H1 (cell line): Measurements from ENCODE around the gene FKBP1A. TPM values are rescaled to one million over a fixed set of nuclear protein-coding genes. Genes with fewer than 3 reads are reported as not detected.
A peak's percentile ranks its signal among the peaks of the same experiment; 100 is the strongest.

ENCODE experiments used
- CTCF ChIA-PET: fragments of 300-600 bp; sonication (Branson Sonifier 250); formaldehyde crosslinking; loops from one replicate; lab custom pipeline; 2021; ENCODE audit not compliant: partially characterized antibody; lab: Charles Lee
- POLR2A ChIA-PET: fragments of 300-600 bp; sonication (Branson Sonifier 250); formaldehyde crosslinking; loops from one replicate; lab custom pipeline; 2021; ENCODE audit warnings: inconsistent platforms; ENCODE audit not compliant: partially characterized antibody; lab: Charles Lee
- DNase-seq, 2 experiments: peaks; one replicate each; pipeline versions ENCODE4 v3.0.0 to v3.0.0-alpha.2; 2010 to 2022; ENCODE audit warnings: low spot score in 2 of 2, low read depth in 1 of 2, mixed read lengths in 1 of 2
- FAIRE-seq: peaks from 2 replicates; lab custom pipeline; 2011; peaks lifted over from hg19 to GRCh38; lab: Jason Lieb, UNC
- H2AFZ ChIP-seq: 2 replicates; pipeline ENCODE4 v1.8.1; 2012; ENCODE audit warnings: low read length, inconsistent platforms
- H2AK5ac ChIP-seq: 2 replicates; pipeline ENCODE4 v1.6.1; 2013; ENCODE audit warnings: low read depth, low read length
- H2BK120ac ChIP-seq: replicated peaks from 2 replicates; pipeline ENCODE3; 2013; ENCODE audit warnings: low read depth, low read length, inconsistent platforms
- H2BK12ac ChIP-seq: 2 replicates; pipeline ENCODE4 v1.6.1; 2013; ENCODE audit warnings: low read depth, low read length
- H2BK15ac ChIP-seq: 2 replicates; pipeline ENCODE4 v1.6.1; 2013; ENCODE audit warnings: low read length
- H2BK20ac ChIP-seq: 2 replicates; pipeline ENCODE4 v1.6.1; 2013; ENCODE audit warnings: low read length
- H2BK5ac ChIP-seq: 2 replicates; pipeline ENCODE4 v1.6.1; 2013; ENCODE audit warnings: low read depth, low read length
- H3K14ac ChIP-seq: 2 replicates; pipeline ENCODE4 v1.6.1; 2013; ENCODE audit warnings: inconsistent platforms; ENCODE audit not compliant: insufficient read length
- H3K18ac ChIP-seq: 2 replicates; pipeline ENCODE4 v1.6.1; 2013; ENCODE audit warnings: low read length; ENCODE audit errors: extremely low read depth
- H3K23ac ChIP-seq: 2 replicates; pipeline ENCODE4 v1.6.1; 2013; ENCODE audit warnings: inconsistent platforms; ENCODE audit not compliant: insufficient read length
- H3K23me2 ChIP-seq: 2 replicates; pipeline ENCODE4 v1.6.1; 2013; ENCODE audit warnings: low read depth, low read length
- H3K27ac ChIP-seq: 2 replicates; pipeline ENCODE4 v1.6.1; 2011; ENCODE audit warnings: low read depth, low read length, inconsistent platforms
- H3K27me3 ChIP-seq, 4 experiments: replicated peaks in 1 of 4; 1 replicate in 1 of 4; 2 replicates in 3 of 4; pipeline versions ENCODE4 v1.6.1 to v1.8.1; 2011 to 2013; ENCODE audit warnings: low read length in 3 of 4, mild to moderate bottlenecking in 3 of 4, inconsistent platforms in 2 of 4, mixed read lengths in 2 of 4, moderate library complexity in 1 of 4; ENCODE audit not compliant: control insufficient read depth in 3 of 4, insufficient read depth in 3 of 4; ENCODE audit errors: extremely low read depth in 1 of 4
- H3K36me3 ChIP-seq, 4 experiments: 2 replicates each; pipeline versions ENCODE4 v1.6.1 to v1.8.1; 2011 to 2013; ENCODE audit warnings: mild to moderate bottlenecking in 4 of 4, low read length in 3 of 4, moderate library complexity in 2 of 4, control low read depth in 1 of 4, inconsistent platforms in 1 of 4; ENCODE audit not compliant: insufficient read depth in 4 of 4, control insufficient read depth in 2 of 4
- H3K4ac ChIP-seq: replicated peaks from 2 replicates; pipeline ENCODE3; 2013; ENCODE audit warnings: low read length, low read depth, mixed read lengths, inconsistent platforms; ENCODE audit not compliant: insufficient read length
- H3K4me1 ChIP-seq, 4 experiments: replicated peaks in 1 of 4; 1 replicate in 1 of 4; 2 replicates in 3 of 4; pipeline versions ENCODE4 v1.6.1 to v1.8.1; 2011 to 2013; ENCODE audit warnings: low read length in 3 of 4, inconsistent platforms in 2 of 4, mixed read lengths in 1 of 4; ENCODE audit not compliant: insufficient read depth in 4 of 4, control insufficient read depth in 3 of 4
- H3K4me2 ChIP-seq, 2 experiments: 2 replicates each; pipeline versions ENCODE4 v1.6.1 to v1.8.1; 2011 to 2013; ENCODE audit warnings: low read depth in 2 of 2, low read length in 2 of 2, control low read depth in 1 of 2, inconsistent platforms in 1 of 2, mild to moderate bottlenecking in 1 of 2; ENCODE audit not compliant: insufficient read depth in 1 of 2
- H3K4me3 ChIP-seq, 4 experiments: fragments of 200-600, 300-600 bp in 1 of 4; sonication (generic), shearing (Covaris generic), sonication (Bioruptor Twin) in 1 of 4; 2 replicates each; pipeline versions ENCODE4 v1.5.1 to v1.8.1; 2011 to 2016; ENCODE audit warnings: low read length in 4 of 4, low read depth in 3 of 4, control low read depth in 2 of 4, inconsistent platforms in 2 of 4, mild to moderate bottlenecking in 2 of 4, mixed read lengths in 1 of 4, moderate library complexity in 1 of 4; ENCODE audit not compliant: insufficient read depth in 2 of 4; ENCODE audit errors: extremely low read depth in 1 of 4
- H3K56ac ChIP-seq: replicated peaks from 2 replicates; pipeline ENCODE3; 2013; ENCODE audit warnings: low read depth, mild to moderate bottlenecking, mixed read lengths, low read length, inconsistent platforms; ENCODE audit not compliant: insufficient read length
- H3K79me1 ChIP-seq: 2 replicates; pipeline ENCODE4 v1.6.1; 2013; ENCODE audit warnings: low read depth, low read length, control low read depth
- H3K79me2 ChIP-seq, 2 experiments: 2 replicates each; pipeline versions ENCODE4 v1.6.1 to v1.8.1; 2012 to 2013; ENCODE audit warnings: low read length in 2 of 2, mild to moderate bottlenecking in 2 of 2, inconsistent platforms in 1 of 2; ENCODE audit not compliant: insufficient read depth in 2 of 2, control insufficient read depth in 1 of 2
- H3K9ac ChIP-seq, 4 experiments: replicated peaks in 1 of 4; 1 replicate in 1 of 4; 2 replicates in 3 of 4; pipeline versions ENCODE4 v1.6.1 to v1.8.1; 2011 to 2013; ENCODE audit warnings: low read depth in 3 of 4, low read length in 3 of 4, control low read depth in 2 of 4, mild to moderate bottlenecking in 2 of 4, moderate library complexity in 2 of 4, inconsistent platforms in 1 of 4; ENCODE audit errors: extremely low read depth in 1 of 4
- H3K9me3 ChIP-seq, 2 experiments: 2 replicates each; pipeline versions ENCODE4 v1.6.1 to v1.8.1; 2012 to 2013; ENCODE audit warnings: mild to moderate bottlenecking in 2 of 2, moderate library complexity in 2 of 2, control low read depth in 1 of 2, inconsistent platforms in 1 of 2, low read depth in 1 of 2, low read length in 1 of 2, mixed read lengths in 1 of 2; ENCODE audit not compliant: insufficient read depth in 2 of 2
- H4K20me1 ChIP-seq, 2 experiments: replicated peaks in 1 of 2; 2 replicates each; pipeline versions ENCODE3 to v1.8.1; 2011 to 2013; ENCODE audit warnings: inconsistent platforms in 2 of 2, low read length in 2 of 2, mild to moderate bottlenecking in 1 of 2; ENCODE audit not compliant: insufficient read depth in 2 of 2, control insufficient read depth in 1 of 2
- H4K5ac ChIP-seq: 2 replicates; pipeline ENCODE4 v1.6.1; 2013; ENCODE audit warnings: low read length, low read depth, mixed read lengths, inconsistent platforms; ENCODE audit not compliant: insufficient read length
- H4K8ac ChIP-seq: 2 replicates; pipeline ENCODE4 v1.8.0; 2013; ENCODE audit warnings: mild to moderate bottlenecking, moderate library complexity, low read length, inconsistent platforms; ENCODE audit not compliant: insufficient read depth; ENCODE audit errors: extremely low read depth
- H4K91ac ChIP-seq: replicated peaks from 2 replicates; pipeline ENCODE3; 2013; ENCODE audit warnings: low read length, mixed read lengths, inconsistent platforms; ENCODE audit not compliant: insufficient read length
- EGR1 ChIP-seq: IDR thresholded peaks from 2 replicates; pipeline ENCODE4 v1.6.1; 2011; ENCODE audit warnings: low read depth, low read length, borderline replicate concordance
- TCF12 ChIP-seq: IDR thresholded peaks from 2 replicates; pipeline ENCODE4 v1.6.1; 2011; ENCODE audit warnings: low read depth, mild to moderate bottlenecking, low read length
- YY1 ChIP-seq: IDR thresholded peaks from 2 replicates; pipeline ENCODE4 v1.6.1; 2011; ENCODE audit warnings: low read depth, mild to moderate bottlenecking, low read length
- WGBS, 2 experiments: shearing (Covaris generic) in 1 of 2; methylation state at CpG; one replicate each; pipeline versions ENCODE4 v1.1.6 to v1.1.7; 2013 to 2015; ENCODE audit warnings: low lambda C conversion rate in 2 of 2, mixed read lengths in 2 of 2, inconsistent platforms in 1 of 2, low coverage in 1 of 2, missing lambda C conversion rate in 1 of 2; ENCODE audit not compliant: insufficient replicate concordance in 2 of 2, insufficient coverage in 1 of 2, insufficient read length in 1 of 2; ENCODE audit errors: extremely low coverage in 1 of 2, missing lambda C conversion rate in 1 of 2; 5-methylcytosine and 5-hydroxymethylcytosine counted together
- polyA plus RNA-seq, 7 experiments: library from polyadenylated mRNA; depleted of rRNA in 3 of 7; stranded (reverse) in 5 of 7; unstranded in 2 of 7; fragments of >200 nt in 5 of 7; fragments of 200-250 nt in 2 of 7; gene quantifications; 1 replicate in 5 of 7; 2 replicates in 1 of 7; 4 replicates in 1 of 7; pipeline versions ENCODE4 v1.2.1 to v1.2.3, GENCODE V29; 2011 to 2013; ENCODE audit warnings: missing spikeins in 2 of 7, mixed read lengths in 2 of 7
- total RNA-seq: library from RNA; stranded (reverse); fragmentation: NEBNext Ultra II Directional; extraction: Animal tissue kit (Norgen Biotek cat#: 25700); gene quantifications from 2 replicates; pipeline ENCODE4 v1.2.1, GENCODE V29; 2021
- TF ChIP-seq, protein P1 (sequence below): IDR thresholded peaks from 2 replicates; pipeline ENCODE4 v1.6.1; 2012; ENCODE audit warnings: inconsistent platforms

Gene FKBP1A
- total and polyA plus RNA-seq, 2 of the 8 experiments (the other 6 are each of a cell fraction or from before 2014, with no cell fraction given) = 250 to 685 TPM

- H3K4me2 ChIP-seq = peak overlapping the region; percentile 92 to 96
- H3K4me1 ChIP-seq = peaks cover 10 to 31% (median 11%) of the 10 kb centered on the region in 4 experiments; a peak in 6 of 7 replicates
- no peak overlapping the region for H2AK5ac ChIP-seq
- no peak overlapping the region for H4K5ac ChIP-seq
- H4K91ac ChIP-seq = no peak overlapping the region
- no peak overlapping the region for H3K27ac ChIP-seq
- H2AFZ ChIP-seq = no peak overlapping the region
- ChIA-PET POLR2A (interaction anchor here (0.9 to 2.5 kb wide), 8 partner anchors 9 to 75 kb away, joined by 3 to 10 read pairs (median 5); partner anchors contain the start of gene NSFL1C), CTCF (interaction anchor here (0.6 to 2.3 kb wide), 12 partner anchors 8 to 479 kb away, joined by 3 to 8 read pairs (median 4); partner anchors contain the start of gene NSFL1C)
- FAIRE-seq (no peak), DNase-seq (no peak)
- H3K36me3 ChIP-seq = no peaks in the 10 kb centered on the region
- H3K23ac ChIP-seq = no peak overlapping the region
- no peak overlapping the region for H2BK20ac ChIP-seq
- H3K23me2 ChIP-seq = peaks cover 8% of the 10 kb centered on the region
- H3K9ac ChIP-seq = peak overlapping the region; percentile 48 to 71 (median 56); a peak in 6 of 7 replicates
- H3K9me3 ChIP-seq = no peaks in the 10 kb centered on the region
- H3K79me2 ChIP-seq = peaks cover 27 to 57% of the 10 kb centered on the region in 2 experiments
- no peak overlapping the region for H3K4ac ChIP-seq
- H2BK12ac ChIP-seq = no peak overlapping the region
- H3K4me3 ChIP-seq = peak overlapping the region; percentile 53 to 86 (median 79)
- WGBS, 2 experiments = 12% methylated on average over 15 of the region's 16 CpGs; no CpG with 5 or more reads in 1 of the 2 experiments
- H3K79me1 ChIP-seq = peaks cover 25% of the 10 kb centered on the region
- no peak overlapping the region for H3K56ac ChIP-seq
- H4K8ac ChIP-seq = no peak overlapping the region; the same call in 1 of the 2 replicates
- peaks cover 12 to 26% of the 10 kb centered on the region in 2 experiments for H4K20me1 ChIP-seq
- no peak overlapping the region for H3K14ac ChIP-seq
- H3K18ac ChIP-seq = peak overlapping the region; percentile 38; the same call in 1 of the 2 replicates
- H2BK120ac ChIP-seq = no peak overlapping the region
- H3K27me3 ChIP-seq = peaks cover 0 to 19% (median 8%) of the 10 kb centered on the region in 4 experiments; a peak in 5 of 7 replicates
- no peak overlapping the region for H2BK15ac ChIP-seq
- H2BK5ac ChIP-seq = no peak overlapping the region
- 0 out of 2 replicates have a peak, but pooled peaks have one; percentile 11 for TF ChIP-seq EGR1
- TF ChIP-seq, protein P1, sequence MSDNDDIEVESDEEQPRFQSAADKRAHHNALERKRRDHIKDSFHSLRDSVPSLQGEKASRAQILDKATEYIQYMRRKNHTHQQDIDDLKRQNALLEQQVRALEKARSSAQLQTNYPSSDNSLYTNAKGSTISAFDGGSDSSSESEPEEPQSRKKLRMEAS = peak; percentile 9; the same call in 1 of the 2 replicates
- no peak for TF ChIP-seq YY1
- TF ChIP-seq TCF12 = no peak
- TF ChIP-seq, all 59 proteins: peak for 2
Observed at GRCh38 chr20:1391640-1392442, 1.0 kb downstream of the FKBP1A start.
